Neural crest cell (in vitro differentiated cells): ENCODE results near the gene COL6A6. TPM values are rescaled to one million over a fixed set of nuclear protein-coding genes. Genes with fewer than 3 reads are reported as not detected.

Experiments used
- DNase-seq: peaks from one replicate; pipeline ENCODE4 v3.0.0; 2021; ENCODE audit warnings: low read depth, mixed read lengths, low spot score
- H3K27ac Mint-ChIP-seq: one replicate; pipeline ENCODE4 v1.8.0; 2021; ENCODE audit warnings: mild to moderate bottlenecking, mixed read lengths; ENCODE audit not compliant: unreplicated experiment
- H3K27me3 Mint-ChIP-seq: 2 replicates; pipeline ENCODE4 v1.8.0; 2021; ENCODE audit warnings: low read depth, mild to moderate bottlenecking, mixed read lengths
- H3K36me3 Mint-ChIP-seq: 2 replicates; pipeline ENCODE4 v1.8.0; 2021; ENCODE audit warnings: low read depth, mild to moderate bottlenecking, mixed read lengths
- H3K4me1 Mint-ChIP-seq: 2 replicates; pipeline ENCODE4 v1.8.0; 2021; ENCODE audit warnings: mixed read lengths
- H3K4me3 Mint-ChIP-seq: one replicate; pipeline ENCODE4 v1.8.0; 2021; ENCODE audit warnings: mild to moderate bottlenecking, mixed read lengths
- H3K9me3 Mint-ChIP-seq: 2 replicates; pipeline ENCODE4 v1.8.0; 2021; ENCODE audit warnings: mixed read lengths
- CTCF ChIP-seq: fragments of 200-600 bp; sonication (generic); conservative IDR thresholded peaks from 2 replicates; pipeline ENCODE4 v1.5.0; 2021; ENCODE audit warnings: antibody characterized with exemption, mild to moderate bottlenecking
- total RNA-seq: library from RNA; stranded (reverse); gene quantifications from 2 replicates; pipeline ENCODE4 v1.2.1, GENCODE V29; 2021

Gene COL6A6
- total RNA-seq, 1 donor from 2014 or later = not detected

GRCh38 chr3:130517602-130518001 lies 625 bp downstream of the COL6A6 start:
- Mint-ChIP-seq H3K9me3 (peaks cover 7% of the 10 kb centered on the region), H3K27me3 (peaks cover 85% of the 10 kb centered on the region), H3K27ac (no peak overlapping the region), H3K4me3 (no peak overlapping the region), H3K36me3 (peaks cover 3% of the 10 kb centered on the region), H3K4me1 (peaks cover 5% of the 10 kb centered on the region)
- TF ChIP-seq CTCF = no peak
- DNase-seq = no peak

GRCh38 chr3:130519754-130520153 lies 2.8 kb downstream of the COL6A6 start:
- no peak for TF ChIP-seq CTCF
- H3K4me3 Mint-ChIP-seq = no peak overlapping the region
- H3K27ac Mint-ChIP-seq = no peak overlapping the region
- H3K36me3 Mint-ChIP-seq = no peaks in the 10 kb centered on the region
- no peak for DNase-seq
- peaks cover 5% of the 10 kb centered on the region for H3K4me1 Mint-ChIP-seq
- H3K27me3 Mint-ChIP-seq = peaks cover 88% of the 10 kb centered on the region
- H3K9me3 Mint-ChIP-seq = peaks cover 2% of the 10 kb centered on the region

GRCh38 chr3:130522399-130522798 lies 5.4 kb downstream of the COL6A6 start:
- no peaks in the 10 kb centered on the region for H3K9me3 Mint-ChIP-seq
- H3K4me1 Mint-ChIP-seq = peaks cover 3% of the 10 kb centered on the region
- no peak overlapping the region for H3K27ac Mint-ChIP-seq
- no peak overlapping the region for H3K4me3 Mint-ChIP-seq
- no peak for DNase-seq
- H3K27me3 Mint-ChIP-seq = peaks cover 80% of the 10 kb centered on the region
- no peaks in the 10 kb centered on the region for H3K36me3 Mint-ChIP-seq
- no peak for TF ChIP-seq CTCF

GRCh38 chr3:130527426-130527825 lies 10.4 kb downstream of the COL6A6 start:
- H3K27me3 Mint-ChIP-seq = peaks cover 42% of the 10 kb centered on the region
- no peaks in the 10 kb centered on the region for H3K9me3 Mint-ChIP-seq
- DNase-seq = no peak
- H3K4me1 Mint-ChIP-seq = no peaks in the 10 kb centered on the region
- no peak for TF ChIP-seq CTCF
- no peak overlapping the region for H3K27ac Mint-ChIP-seq
- H3K36me3 Mint-ChIP-seq = no peaks in the 10 kb centered on the region
- H3K4me3 Mint-ChIP-seq = no peak overlapping the region

- no peak overlapping the region for H3K4me3 Mint-ChIP-seq
- H3K9me3 Mint-ChIP-seq = no peaks in the 10 kb centered on the region
- no peak overlapping the region for H3K27ac Mint-ChIP-seq
- DNase-seq = no peak
- H3K4me1 Mint-ChIP-seq = no peaks in the 10 kb centered on the region
- peaks cover 35% of the 10 kb centered on the region for H3K27me3 Mint-ChIP-seq
- no peak for TF ChIP-seq CTCF
- H3K36me3 Mint-ChIP-seq = no peaks in the 10 kb centered on the region
Observed at GRCh38 chr3:130528120-130528519, 11.1 kb downstream of the COL6A6 start.
